OCI-LY7 (cell line): ENCODE results near the gene TCTN1. TPM values are rescaled to one million over a fixed set of nuclear protein-coding genes. Genes with fewer than 3 reads are reported as not detected.
A peak's percentile ranks its signal among the peaks of the same experiment; 100 is the strongest.

Experiments used
- BruUV-seq: library from RNA; stranded (reverse); fragments of 400-500 nt; replicated peaks from 2 replicates; lab custom pipeline; 2021; lab: Mats Ljungman, UMichigan
- CTCF ChIA-PET: fragments of 300-600 bp; sonication (Branson Sonifier 250); formaldehyde crosslinking; loops from one replicate; lab custom pipeline; 2022; ENCODE audit warnings: antibody characterized with exemption; ENCODE audit not compliant: unreplicated experiment; lab: Charles Lee
- POLR2A ChIA-PET: fragments of 300-600 bp; sonication (Branson Sonifier 250); formaldehyde crosslinking; loops from one replicate; lab custom pipeline; 2022; ENCODE audit warnings: antibody characterized with exemption; lab: Charles Lee
- DNase-seq: peaks from one replicate; pipeline ENCODE4 v3.0.0-alpha.2; 2015; ENCODE audit warnings: low spot score
- H2AFZ ChIP-seq: fragments of 200-600 bp; sonication (generic), shearing (Covaris generic); 2 replicates; pipeline ENCODE4 v1.6.1; 2014; ENCODE audit warnings: mild to moderate bottlenecking, antibody characterized with exemption, low read length, moderate library complexity
- H3K27ac ChIP-seq: fragments of 200-600 bp; sonication (generic); 2 replicates; pipeline ENCODE4 v1.5.1; 2014; ENCODE audit warnings: mixed run types, low read depth, mild to moderate bottlenecking, moderate library complexity, low read length, inconsistent platforms; ENCODE audit not compliant: poor library complexity, severe bottlenecking
- H3K36me3 ChIP-seq: fragments of 200-600 bp; sonication (generic); 2 replicates; pipeline ENCODE4 v1.6.1; 2014; ENCODE audit warnings: mild to moderate bottlenecking, antibody characterized with exemption, low read length, moderate library complexity, mixed read lengths; ENCODE audit not compliant: insufficient read depth
- H3K4me1 ChIP-seq: fragments of 200-600 bp; sonication (generic); 2 replicates; pipeline ENCODE4 v1.5.1; 2014; ENCODE audit warnings: mild to moderate bottlenecking, low read length; ENCODE audit not compliant: insufficient read depth, poor library complexity, severe bottlenecking
- H3K4me2 ChIP-seq: fragments of 200-600 bp; sonication (generic); 2 replicates; pipeline ENCODE4 v1.6.1; 2014; ENCODE audit warnings: mild to moderate bottlenecking, low read length
- H3K4me3 ChIP-seq: fragments of 200-600 bp; sonication (generic); 2 replicates; pipeline ENCODE4 v1.5.1; 2014; ENCODE audit warnings: mild to moderate bottlenecking, low read depth, low read length; ENCODE audit not compliant: poor library complexity, severe bottlenecking
- H3K79me2 ChIP-seq: fragments of 200-600 bp; sonication (generic); 2 replicates; pipeline ENCODE4 v1.6.1; 2016; ENCODE audit warnings: low read depth, mild to moderate bottlenecking, low read length, moderate library complexity, mixed read lengths; ENCODE audit not compliant: insufficient read depth
- H3K9me2 ChIP-seq: fragments of 200-600 bp; sonication (generic); 2 replicates; pipeline ENCODE4 v1.6.1; 2016; ENCODE audit warnings: mild to moderate bottlenecking, low read length, mixed read lengths; ENCODE audit not compliant: insufficient read depth
- H3K9me3 ChIP-seq: fragments of 200-600 bp; sonication (generic); 2 replicates; pipeline ENCODE4 v1.6.1; 2014; ENCODE audit warnings: mild to moderate bottlenecking, mixed run types, low read length, mixed read lengths
- H4K20me1 ChIP-seq: fragments of 200-600 bp; sonication (generic); 2 replicates; pipeline ENCODE4 v1.6.1; 2014; ENCODE audit warnings: mild to moderate bottlenecking, antibody characterized with exemption, low read length, moderate library complexity, mixed read lengths; ENCODE audit not compliant: insufficient read depth
- EZH2phosphoT487 ChIP-seq: fragments of 200-600 bp; sonication (generic); IDR thresholded peaks from 2 replicates; pipeline ENCODE4 v1.6.1; 2018; ENCODE audit warnings: low read depth, borderline replicate concordance, mild to moderate bottlenecking, mixed run types, antibody characterized with exemption, low read length, moderate library complexity, mixed read lengths
- intact Hi-C: fragments of 100-400 bp; cut with micrococcal nuclease; formaldehyde crosslinking; loops from one replicate; pipeline ENCODE4 v1.10.0; 2022; ENCODE audit not compliant: unreplicated experiment
- total RNA-seq, 2 experiments: library from RNA; depleted of rRNA in 1 of 2; stranded (reverse); fragments of >200 nt in 1 of 2; shearing (Covaris generic) in 1 of 2; gene quantifications; 2 replicates each; pipeline ENCODE4 v1.2.3, GENCODE V29; 2014 to 2022
- TF ChIP-seq, protein P1 (sequence below): fragments of 200-600 bp; sonication (generic); conservative IDR thresholded peaks from 2 replicates; pipeline ENCODE4 v1.5.1; 2014; ENCODE audit warnings: mild to moderate bottlenecking, antibody characterized with exemption, low read length, moderate library complexity, mixed read lengths

The TCTN1 gene
- total RNA-seq, 2 experiments from 2014 or later: 8.7 to 19.9 TPM

DNA sequence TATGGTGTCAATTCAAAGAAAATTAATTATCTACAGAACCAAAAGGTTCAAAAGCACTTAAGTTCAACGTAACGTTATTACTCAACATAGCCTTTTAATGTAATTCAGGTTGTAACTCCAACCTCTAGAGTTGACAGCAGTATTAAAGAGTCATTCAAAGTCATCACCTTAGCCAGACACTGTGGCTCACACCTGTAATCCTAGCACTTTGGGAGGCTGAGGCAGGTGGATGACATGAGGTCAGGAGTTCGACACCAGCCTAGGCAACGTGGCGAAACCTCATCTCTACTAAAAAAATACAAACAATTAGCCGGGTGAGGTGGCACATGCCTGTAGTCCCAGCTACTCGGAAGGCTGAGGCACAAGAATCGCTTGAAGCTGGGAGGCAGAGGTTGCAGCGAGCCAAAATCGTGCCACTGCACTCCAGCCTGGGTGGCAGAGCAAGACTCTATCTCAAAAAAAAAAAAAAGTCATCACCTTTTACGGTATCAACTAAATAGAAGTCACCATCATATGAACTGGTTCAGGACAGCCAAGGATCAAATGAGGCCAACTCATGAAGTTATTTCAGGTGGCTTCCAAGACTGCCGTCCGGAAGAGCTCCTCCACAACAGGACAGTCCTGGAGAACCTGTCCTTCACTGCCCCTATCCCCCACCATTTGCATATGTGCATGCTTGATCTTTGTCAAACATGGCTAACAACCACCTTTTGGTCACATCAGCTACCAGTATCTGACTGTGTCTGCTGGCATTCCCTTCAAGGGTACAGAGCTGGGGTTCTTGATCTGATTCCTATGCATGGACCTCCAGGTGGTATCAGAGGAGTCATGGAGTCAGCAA lies 35.0 kb upstream of the TCTN1 start:
- H2AFZ ChIP-seq: no peak overlapping the region
- peak overlapping the region; percentile 88 for H3K4me2 ChIP-seq
- H4K20me1 ChIP-seq: peaks cover 35% of the 10 kb centered on the region
- DNase-seq: no peak
- ChIA-PET POLR2A (interaction anchor here (0.6 to 2.1 kb wide), 5 partner anchors 13 to 49 kb away, joined by 3 to 11 read pairs (median 5); no protein-coding TSS in a partner anchor), CTCF (interaction anchor here (0.6 kb wide), 1 partner anchor 690 kb away, joined by 3 read pairs; no protein-coding TSS in a partner anchor)
- H3K79me2 ChIP-seq: peaks cover 89% of the 10 kb centered on the region
- no peak overlapping the region for H3K27ac ChIP-seq
- peaks cover 20% of the 10 kb centered on the region for H3K36me3 ChIP-seq
- intact Hi-C loops: no loop called here
- peak overlapping the region; percentile 86 for H3K4me3 ChIP-seq
- no TSS peak for BruUV-seq
- H3K4me1 ChIP-seq: peaks cover 45% of the 10 kb centered on the region
- TF ChIP-seq EZH2phosphoT487: no peak
- TF ChIP-seq, protein P1, sequence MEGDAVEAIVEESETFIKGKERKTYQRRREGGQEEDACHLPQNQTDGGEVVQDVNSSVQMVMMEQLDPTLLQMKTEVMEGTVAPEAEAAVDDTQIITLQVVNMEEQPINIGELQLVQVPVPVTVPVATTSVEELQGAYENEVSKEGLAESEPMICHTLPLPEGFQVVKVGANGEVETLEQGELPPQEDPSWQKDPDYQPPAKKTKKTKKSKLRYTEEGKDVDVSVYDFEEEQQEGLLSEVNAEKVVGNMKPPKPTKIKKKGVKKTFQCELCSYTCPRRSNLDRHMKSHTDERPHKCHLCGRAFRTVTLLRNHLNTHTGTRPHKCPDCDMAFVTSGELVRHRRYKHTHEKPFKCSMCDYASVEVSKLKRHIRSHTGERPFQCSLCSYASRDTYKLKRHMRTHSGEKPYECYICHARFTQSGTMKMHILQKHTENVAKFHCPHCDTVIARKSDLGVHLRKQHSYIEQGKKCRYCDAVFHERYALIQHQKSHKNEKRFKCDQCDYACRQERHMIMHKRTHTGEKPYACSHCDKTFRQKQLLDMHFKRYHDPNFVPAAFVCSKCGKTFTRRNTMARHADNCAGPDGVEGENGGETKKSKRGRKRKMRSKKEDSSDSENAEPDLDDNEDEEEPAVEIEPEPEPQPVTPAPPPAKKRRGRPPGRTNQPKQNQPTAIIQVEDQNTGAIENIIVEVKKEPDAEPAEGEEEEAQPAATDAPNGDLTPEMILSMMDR: no peak
- H3K9me3 ChIP-seq: peaks cover 4% of the 10 kb centered on the region; the same call in 1 of the 2 replicates
- H3K9me2 ChIP-seq: no peaks in the 10 kb centered on the region

DNA sequence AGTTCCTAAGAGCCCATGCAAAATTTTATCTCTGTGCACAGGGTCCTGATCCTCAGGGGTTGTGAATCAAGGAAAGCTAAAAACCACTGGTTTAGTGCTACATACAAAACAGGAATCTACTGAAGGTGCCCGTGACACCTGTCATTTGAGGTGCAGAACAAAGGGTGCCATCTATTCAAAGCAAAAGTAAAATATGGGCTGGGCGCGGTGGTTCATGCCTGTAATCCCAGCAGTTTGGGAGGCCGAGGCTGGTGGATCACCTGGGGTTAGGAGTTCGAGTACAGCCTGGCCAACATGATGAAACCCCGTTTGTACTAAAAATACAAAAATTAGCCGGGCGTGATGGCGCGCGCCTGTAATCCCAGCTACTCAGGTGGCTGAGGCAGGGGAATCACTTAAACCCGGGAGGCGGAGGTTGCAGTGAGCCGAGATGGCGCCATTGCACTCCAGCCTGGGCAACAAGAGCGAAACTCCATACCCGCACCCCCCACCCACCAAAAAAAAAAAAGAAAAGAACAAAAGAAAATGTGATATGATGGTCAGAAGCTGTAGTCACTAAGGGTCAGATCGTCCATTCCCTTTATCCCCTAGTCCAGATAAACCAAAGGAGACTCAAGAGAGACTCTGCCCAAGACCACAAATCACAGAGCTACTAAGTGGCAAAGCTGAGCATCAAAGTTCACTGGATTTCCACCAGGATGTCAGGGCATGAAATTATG lies 34.2 kb upstream of the TCTN1 start:
- no peak for DNase-seq
- BruUV-seq: no TSS peak
- H3K4me3 ChIP-seq: peak overlapping the region; percentile 86
- peak overlapping the region; percentile 88 for H3K4me2 ChIP-seq
- no peaks in the 10 kb centered on the region for H3K9me2 ChIP-seq
- H3K9me3 ChIP-seq: no peaks in the 10 kb centered on the region; the same call in 1 of the 2 replicates
- intact Hi-C loops: loop anchor here (10.0 kb wide), 1 partner anchor 295 kb away; the partner anchor contains the start of gene ATP2A2
- no peak overlapping the region for H3K27ac ChIP-seq
- CTCF ChIA-PET: interaction anchor here (0.6 kb wide), 1 partner anchor 691 kb away, joined by 3 read pairs; no protein-coding TSS in a partner anchor
- H3K4me1 ChIP-seq: peaks cover 52% of the 10 kb centered on the region
- H4K20me1 ChIP-seq: peaks cover 35% of the 10 kb centered on the region
- H3K36me3 ChIP-seq: peaks cover 20% of the 10 kb centered on the region
- peaks cover 81% of the 10 kb centered on the region for H3K79me2 ChIP-seq
- POLR2A ChIA-PET: interaction anchor here (0.6 to 2.1 kb wide), 4 partner anchors 17 to 50 kb away, joined by 3 to 11 read pairs (median 5); no protein-coding TSS in a partner anchor
- H2AFZ ChIP-seq: no peak overlapping the region
- no peak for TF ChIP-seq EZH2phosphoT487
- TF ChIP-seq, protein P1: peak; percentile 22; the same call in 1 of the 2 replicates
